T-cell (primary cell): ENCODE data around the gene SYNGR2. TPM values are rescaled to one million over a fixed set of nuclear protein-coding genes. Genes with fewer than 3 reads are reported as not detected.

Source experiments
- ATAC-seq, 4 experiments: fragments of 200-7000 bp in 3 of 4; fragments of 150-1000 bp in 1 of 4; cut with Tn5 transposase; replicated peaks in 1 of 4; 1 replicate in 3 of 4; 2 replicates in 1 of 4; pipeline ENCODE4 v1.10.0; 2021; ENCODE audit warnings: moderate library complexity in 3 of 4, mild to moderate bottlenecking in 2 of 4, moderate number of reproducible peaks in 1 of 4
- CTCF ChIA-PET, 2 donors: fragments of 300-600 bp; sonication (Branson Sonifier 250); formaldehyde crosslinking; loops; one replicate each; lab custom pipeline; 2022; ENCODE audit warnings: antibody characterized with exemption in 2 of 2; lab: Charles Lee
- POLR2A ChIA-PET, 2 donors: fragments of 300-600 bp; sonication (Branson Sonifier 250); formaldehyde crosslinking; loops; one replicate each; lab custom pipeline; 2022; ENCODE audit warnings: antibody characterized with exemption in 2 of 2; lab: Charles Lee
- DNase-seq, 35 experiments: peaks; one replicate each; pipeline versions ENCODE4 v3.0.0 to v3.0.0-alpha.2; 2013 to 2023
- H3K27ac ChIP-seq: one replicate; pipeline ENCODE4 v1.5.1; 2013; ENCODE audit warnings: low read length
- H3K27me3 ChIP-seq, 2 experiments: replicated peaks in 1 of 2; 1 replicate in 1 of 2; 2 replicates in 1 of 2; pipeline versions ENCODE4 v1.6.1 to v1.7.0; 2013; ENCODE audit warnings: low read length in 1 of 2, mixed read lengths in 1 of 2; ENCODE audit not compliant: control insufficient read depth in 2 of 2, insufficient read depth in 2 of 2; ENCODE audit errors: extremely low read depth in 1 of 2
- H3K36me3 ChIP-seq, 2 donors: 1 replicate in 1 of 2; 2 replicates in 1 of 2; pipeline versions ENCODE4 v1.6.1 to v1.7.0; 2013; ENCODE audit warnings: low read length in 1 of 2; ENCODE audit not compliant: control insufficient read depth in 2 of 2, insufficient read depth in 1 of 2; ENCODE audit errors: extremely low read depth in 1 of 2
- H3K4me1 ChIP-seq, 2 experiments: 1 replicate in 1 of 2; 2 replicates in 1 of 2; pipeline versions ENCODE4 v1.6.1 to v1.7.0; 2013; ENCODE audit warnings: low read length in 2 of 2, mixed read lengths in 1 of 2; ENCODE audit not compliant: insufficient read depth in 2 of 2, control insufficient read depth in 1 of 2; ENCODE audit errors: extremely low read depth in 1 of 2
- H3K4me3 ChIP-seq, 2 donors: 1 replicate in 1 of 2; 2 replicates in 1 of 2; pipeline versions ENCODE4 v1.5.1 to v1.7.0; 2013; ENCODE audit warnings: mild to moderate bottlenecking in 2 of 2, low read length in 1 of 2, moderate library complexity in 1 of 2; ENCODE audit not compliant: control insufficient read depth in 1 of 2; ENCODE audit errors: extremely low read depth in 1 of 2
- H3K9me3 ChIP-seq: 2 replicates; pipeline ENCODE4 v1.7.0; 2013
- H3K27ac Mint-ChIP-seq, 2 donors: one replicate each; pipeline ENCODE4 v1.8.0; 2020 to 2021; ENCODE audit warnings: mild to moderate bottlenecking in 2 of 2, mixed read lengths in 2 of 2
- H3K27me3 Mint-ChIP-seq, 2 donors: one replicate each; pipeline ENCODE4 v1.8.0; 2021 to 2022; ENCODE audit warnings: mixed read lengths in 2 of 2
- H3K36me3 Mint-ChIP-seq: one replicate; pipeline ENCODE4 v1.8.0; 2021; ENCODE audit warnings: mixed read lengths
- H3K4me1 Mint-ChIP-seq, 3 donors: one replicate each; pipeline ENCODE4 v1.8.0; 2020 to 2022; ENCODE audit warnings: mixed read lengths in 3 of 3, mild to moderate bottlenecking in 1 of 3
- H3K4me3 Mint-ChIP-seq, 3 donors: one replicate each; pipeline ENCODE4 v1.8.0; 2020 to 2022; ENCODE audit warnings: mild to moderate bottlenecking in 3 of 3, mixed read lengths in 3 of 3, moderate library complexity in 3 of 3
- H3K9me3 Mint-ChIP-seq, 3 donors: one replicate each; pipeline ENCODE4 v1.8.0; 2020 to 2022; ENCODE audit warnings: mixed read lengths in 3 of 3
- WGBS: methylation state at CpG from one replicate; pipeline ENCODE4 v1.1.5; 2013; ENCODE audit warnings: missing lambda C conversion rate; ENCODE audit not compliant: insufficient coverage; 5-methylcytosine and 5-hydroxymethylcytosine counted together
- total RNA-seq, 35 experiments: library from RNA in 6 of 35; stranded (reverse) in 6 of 35; fragments of 120-200 nt in 1 of 35; gene quantifications; one replicate each; pipeline versions ENCODE4 v1.2.1 to v1.2.4 and lab custom pipeline; 2013 to 2026

The SYNGR2 gene
- total RNA-seq, 5 donors from 2014 or later (not counting 1 experiment from before 2014, with no cell fraction given), result 56.0 to 86.3 (median 74.6) TPM

DNA sequence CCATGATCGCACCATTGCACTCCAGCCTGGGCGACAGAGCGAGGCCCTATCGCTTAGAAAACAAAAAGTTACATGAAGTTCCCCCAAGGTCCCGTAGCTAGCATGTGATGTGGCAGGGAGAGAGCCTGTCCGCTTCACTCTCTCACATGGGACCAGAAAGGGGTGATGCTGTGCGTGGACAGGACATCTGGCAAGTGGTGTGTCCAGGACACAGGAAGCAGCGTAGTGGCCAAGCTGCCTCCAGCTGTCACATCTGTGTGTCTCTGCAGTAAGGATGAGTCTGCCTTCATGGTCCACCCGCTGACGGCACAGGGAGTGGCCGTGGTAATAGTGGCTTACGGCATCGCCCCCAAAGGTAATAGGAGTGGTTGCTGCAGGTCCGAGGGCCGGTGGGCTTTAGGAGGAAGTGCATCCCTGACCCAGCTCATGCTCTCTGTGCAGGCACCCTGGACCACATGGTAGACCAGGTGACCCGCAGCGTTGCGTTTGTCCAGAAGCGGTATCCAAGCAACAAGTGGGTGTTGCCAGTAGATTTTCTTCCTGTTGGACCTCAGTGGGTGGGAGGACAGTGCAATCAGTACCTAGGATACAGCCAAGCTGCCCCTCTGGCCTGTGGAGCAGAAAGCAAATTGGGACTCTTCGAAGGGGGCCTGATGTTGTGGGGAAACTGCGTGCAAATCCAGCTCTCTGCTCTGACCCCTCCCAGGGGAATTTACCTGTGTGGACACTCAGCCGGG, 36.2 kb downstream of the SYNGR2 start:
- WGBS, result 97% methylated on average over 18 of the region's 22 CpGs
- POLR2A ChIA-PET, result interaction anchor here (0.6 kb wide), 2 partner anchors 104 to 164 kb away, joined by 5 read pairs; no protein-coding TSS in a partner anchor
- Histone ChIP-seq H3K27ac (no peak overlapping the region), H3K4me1 (no peaks in the 10 kb centered on the region), H3K4me3 (no peak overlapping the region), H3K9me3 (no peaks in the 10 kb centered on the region), H3K36me3 (no peaks in the 10 kb centered on the region), H3K27me3 (no peaks in the 10 kb centered on the region)
- CTCF ChIA-PET, result interaction anchor here in 1 of 2 donors (0.5 to 0.6 kb wide), 2 partner anchors 193 to 627 kb away, joined by 3 read pairs; no protein-coding TSS in a partner anchor
- Mint-ChIP-seq H3K4me3 (no peak overlapping the region), H3K4me1 (no peaks in the 10 kb centered on the region), H3K27ac (no peak overlapping the region), H3K9me3 (no peaks in the 10 kb centered on the region), H3K36me3 (no peaks in the 10 kb centered on the region), H3K27me3 (no peaks in the 10 kb centered on the region)
- no peak for DNase-seq
- no peak for ATAC-seq

DNA sequence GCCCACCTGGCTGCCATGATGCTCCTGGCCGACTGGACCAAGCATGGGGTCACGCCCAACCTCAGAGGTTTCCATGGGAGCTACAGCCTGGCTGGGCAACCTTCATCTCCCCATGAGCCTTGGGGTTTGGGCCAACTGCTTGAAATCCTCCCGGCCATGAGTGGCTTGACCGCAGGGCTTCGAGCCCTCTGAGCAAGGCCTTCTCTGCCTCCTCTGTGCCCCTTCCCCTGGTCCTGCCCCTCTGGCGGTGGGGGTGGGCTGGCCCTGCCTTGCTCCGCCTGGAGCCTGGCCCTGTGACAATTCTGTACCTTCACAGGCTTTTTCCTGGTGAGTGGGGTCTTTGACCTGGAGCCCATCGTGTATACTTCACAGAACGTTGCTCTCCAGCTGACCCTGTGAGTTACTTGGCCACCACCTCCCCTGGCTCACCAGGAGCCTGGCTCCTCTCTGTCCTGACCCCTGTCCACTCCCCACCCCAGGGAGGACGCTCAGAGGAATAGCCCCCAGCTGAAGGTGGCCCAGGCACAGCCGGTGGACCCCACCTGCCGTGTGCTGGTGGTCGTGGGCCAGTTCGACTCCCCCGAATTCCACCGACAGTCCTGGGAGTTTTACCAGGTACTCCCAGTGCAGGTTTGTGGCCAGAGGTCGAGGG, 36.9 kb downstream of the SYNGR2 start:
- Mint-ChIP-seq H3K4me1 (no peaks in the 10 kb centered on the region), H3K9me3 (no peaks in the 10 kb centered on the region), H3K27ac (no peak overlapping the region), H3K4me3 (no peak overlapping the region), H3K36me3 (no peaks in the 10 kb centered on the region), H3K27me3 (no peaks in the 10 kb centered on the region)
- ChIA-PET CTCF (no interaction called here), POLR2A (interaction anchor here in 1 of 2 donors (0.6 kb wide), 1 partner anchor 103 kb away, joined by 5 read pairs; no protein-coding TSS in a partner anchor)
- Histone ChIP-seq H3K27me3 (no peaks in the 10 kb centered on the region), H3K27ac (no peak overlapping the region), H3K9me3 (no peaks in the 10 kb centered on the region), H3K4me1 (no peaks in the 10 kb centered on the region), H3K4me3 (no peak overlapping the region), H3K36me3 (no peaks in the 10 kb centered on the region)
- DNase-seq (no peak), ATAC-seq (no peak)
- WGBS, result 98% methylated on average over 12 of the region's 17 CpGs

DNA sequence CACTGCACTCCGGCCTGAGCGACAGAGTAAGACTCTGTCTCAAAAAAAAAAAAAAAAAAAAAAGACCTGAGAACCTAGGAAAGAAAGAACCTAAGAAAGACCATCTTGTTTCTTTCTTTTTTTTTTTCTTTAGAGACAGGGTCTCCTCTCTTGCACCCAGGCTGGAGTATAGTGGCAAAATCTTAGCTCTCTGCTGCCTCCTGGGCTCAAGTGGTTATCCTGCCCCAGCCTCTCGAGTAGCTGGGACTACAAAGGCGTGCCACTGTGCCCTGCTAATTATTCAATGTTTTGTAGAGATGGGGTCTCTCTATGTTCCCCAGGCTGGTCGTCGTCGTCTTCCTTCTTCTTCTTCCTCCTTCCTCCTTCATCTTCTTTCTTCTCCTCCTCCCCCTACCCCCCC, 37.9 kb downstream of the SYNGR2 start:
- Mint-ChIP-seq H3K36me3 (no peaks in the 10 kb centered on the region), H3K27ac (no peak overlapping the region), H3K4me3 (no peak overlapping the region), H3K27me3 (no peaks in the 10 kb centered on the region), H3K4me1 (no peaks in the 10 kb centered on the region), H3K9me3 (no peaks in the 10 kb centered on the region)
- DNase-seq, result no peak
- Histone ChIP-seq H3K9me3 (no peaks in the 10 kb centered on the region), H3K36me3 (no peaks in the 10 kb centered on the region), H3K27ac (no peak overlapping the region), H3K4me1 (no peaks in the 10 kb centered on the region), H3K27me3 (no peaks in the 10 kb centered on the region), H3K4me3 (no peak overlapping the region)
- ChIA-PET CTCF (no interaction called here), POLR2A (interaction anchor here in 1 of 2 donors (0.6 to 0.7 kb wide), 2 partner anchors 178 to 208 kb away, joined by 4 to 14 read pairs; no protein-coding TSS in a partner anchor)
- no CpG with 5 or more reads among the region's 7 CpGs for WGBS
- no peak for ATAC-seq

DNA sequence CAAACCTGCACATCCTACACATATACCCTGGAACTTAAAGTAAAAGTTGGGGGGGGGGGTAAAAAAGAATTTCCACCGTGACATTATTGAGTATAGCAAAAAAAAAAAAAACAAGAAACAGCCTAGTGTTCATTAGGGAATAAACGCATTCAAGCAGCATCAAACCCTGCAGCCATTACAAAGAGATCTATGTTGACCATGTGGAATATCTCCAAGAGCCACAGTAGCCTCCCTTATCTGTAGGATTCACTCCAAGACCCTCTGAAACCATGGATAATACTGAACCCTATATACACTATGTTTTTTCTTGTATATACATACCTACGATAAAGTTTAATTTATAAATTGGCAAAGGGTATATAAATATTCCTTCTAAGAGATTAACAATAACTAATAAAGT, 40.1 kb downstream of the SYNGR2 start:
- ATAC-seq, result no peak
- POLR2A ChIA-PET, result no interaction called here
- DNase-seq, result no peak

GRCh38 chr17:78210111-78210510, 41.7 kb downstream of the SYNGR2 start:
- Mint-ChIP-seq H3K27me3 (no peaks in the 10 kb centered on the region), H3K4me3 (no peak overlapping the region), H3K9me3 (no peaks in the 10 kb centered on the region), H3K4me1 (peaks cover 4 to 7% (median 5%) of the 10 kb centered on the region in 3 donors), H3K27ac (no peak overlapping the region), H3K36me3 (no peaks in the 10 kb centered on the region)
- Histone ChIP-seq H3K9me3 (no peaks in the 10 kb centered on the region), H3K4me3 (no peak overlapping the region), H3K27me3 (peaks cover 0 to 5% of the 10 kb centered on the region in 2 experiments), H3K4me1 (peaks cover 3 to 12% of the 10 kb centered on the region in 2 experiments), H3K27ac (no peak overlapping the region), H3K36me3 (no peaks in the 10 kb centered on the region)
- POLR2A ChIA-PET, result no interaction called here
- CTCF ChIA-PET, result interaction anchor here in 1 of 2 donors (0.6 kb wide), 1 partner anchor 125 kb away, joined by 7 read pairs; no protein-coding TSS in a partner anchor
- no peak for DNase-seq
- WGBS, result 86% methylated on average over 6 of the region's 10 CpGs
- no peak for ATAC-seq

More for the DNA sequence above, 40.1 kb downstream of the SYNGR2 start:
- Mint-ChIP-seq H3K27me3 (no peaks in the 10 kb centered on the region), H3K4me3 (no peak overlapping the region), H3K36me3 (no peaks in the 10 kb centered on the region), H3K4me1 (no peaks in the 10 kb centered on the region), H3K27ac (no peak overlapping the region), H3K9me3 (no peaks in the 10 kb centered on the region)
- Histone ChIP-seq H3K4me1 (no peaks in the 10 kb centered on the region), H3K27ac (no peak overlapping the region), H3K4me3 (no peak overlapping the region), H3K9me3 (no peaks in the 10 kb centered on the region), H3K27me3 (no peaks in the 10 kb centered on the region), H3K36me3 (no peaks in the 10 kb centered on the region)
- no CpG with 5 or more reads among the region's 3 CpGs for WGBS
- CTCF ChIA-PET, result no interaction called here

DNA sequence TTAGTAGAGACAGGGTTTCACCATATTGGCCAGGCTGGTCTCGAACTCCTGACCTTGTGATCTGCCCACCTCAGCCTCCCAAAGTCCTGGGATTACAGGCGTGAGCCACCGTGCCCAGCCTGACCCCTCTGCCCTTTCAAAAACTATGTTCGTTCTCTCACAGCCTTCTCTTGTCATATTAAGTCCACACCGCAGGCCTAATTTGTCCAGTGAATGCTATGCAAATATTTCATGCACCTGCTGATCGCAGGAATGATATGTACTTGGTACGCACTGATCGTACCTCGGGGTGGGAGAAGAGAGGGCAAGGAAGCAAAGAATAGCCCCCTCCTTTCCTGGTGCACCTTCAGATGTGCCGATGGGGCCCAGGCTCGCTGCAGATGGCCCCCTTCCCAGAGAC, 42.7 kb downstream of the SYNGR2 start:
- Mint-ChIP-seq H3K27me3 (no peaks in the 10 kb centered on the region), H3K27ac (no peak overlapping the region), H3K9me3 (no peaks in the 10 kb centered on the region), H3K4me1 (peaks cover 4 to 7% (median 5%) of the 10 kb centered on the region in 3 donors), H3K36me3 (no peaks in the 10 kb centered on the region), H3K4me3 (no peak overlapping the region)
- Histone ChIP-seq H3K36me3 (no peaks in the 10 kb centered on the region), H3K27ac (no peak overlapping the region), H3K9me3 (no peaks in the 10 kb centered on the region), H3K4me3 (no peak overlapping the region), H3K4me1 (peaks cover 3 to 12% of the 10 kb centered on the region in 2 experiments), H3K27me3 (peaks cover 0 to 5% of the 10 kb centered on the region in 2 experiments)
- 89% methylated on average over 9 of the region's 11 CpGs for WGBS
- POLR2A ChIA-PET, result no interaction called here
- no peak for ATAC-seq
- CTCF ChIA-PET, result no interaction called here
- DNase-seq, result no peak
